IMR-90 (cell line): ENCODE data around the gene TSPAN8. TPM values are rescaled to one million over a fixed set of nuclear protein-coding genes. Genes with fewer than 3 reads are reported as not detected.

Experiments used
- ATAC-seq: fragments of 200-7000 bp; cut with Tn5 transposase; 2 replicates; pipeline ENCODE4 v1.9.1; 2020; ENCODE audit warnings: low read depth, mild to moderate bottlenecking, moderate library complexity
- BruUV-seq: library from RNA; stranded (reverse); fragments of 400-500 nt; replicated peaks from 2 replicates; lab custom pipeline; 2021; lab: Mats Ljungman, UMichigan
- CTCF ChIA-PET: fragments of 300-600 bp; formaldehyde crosslinking; extraction: SDS; loops from one replicate; lab custom pipeline; 2021; ENCODE audit warnings: antibody characterized with exemption; lab: Yijun Ruan, JAX
- POLR2A ChIA-PET: fragments of 300-600 bp; sonication (Branson Sonifier 250); formaldehyde crosslinking; loops from one replicate; lab custom pipeline; 2022; ENCODE audit warnings: antibody characterized with exemption; ENCODE audit not compliant: unreplicated experiment; lab: Charles Lee
- DNase-seq: peaks from one replicate; pipeline ENCODE4 v3.0.0; 2013
- H2AFZ ChIP-seq: replicated peaks from 2 replicates; pipeline ENCODE3; 2013; ENCODE audit warnings: low read length, mild to moderate bottlenecking; ENCODE audit not compliant: poor library complexity
- H2AK5ac ChIP-seq: 2 replicates; pipeline ENCODE4 v1.6.1; 2013; ENCODE audit warnings: low read depth, low read length, inconsistent platforms
- H2AK9ac ChIP-seq: replicated peaks from 2 replicates; pipeline ENCODE3; 2013; ENCODE audit warnings: mild to moderate bottlenecking, low read depth, low read length, moderate library complexity; ENCODE audit not compliant: poor library complexity
- H2BK120ac ChIP-seq: 2 replicates; pipeline ENCODE4 v1.6.1; 2013; ENCODE audit warnings: low read depth, low read length, inconsistent platforms
- H2BK15ac ChIP-seq: 3 replicates; pipeline ENCODE4 v1.6.1; 2013; ENCODE audit warnings: low read depth, low read length, inconsistent platforms
- H2BK20ac ChIP-seq: 2 replicates; pipeline ENCODE4 v1.6.1; 2013; ENCODE audit warnings: low read depth, mild to moderate bottlenecking, inconsistent platforms, low read length, moderate library complexity
- H2BK5ac ChIP-seq: 2 replicates; pipeline ENCODE4 v1.6.1; 2013; ENCODE audit warnings: mild to moderate bottlenecking, low read depth, low read length, inconsistent platforms; ENCODE audit not compliant: poor library complexity, severe bottlenecking
- H3K14ac ChIP-seq: replicated peaks from 2 replicates; pipeline ENCODE4 v1.6.1; 2013; ENCODE audit warnings: low read depth, low read length, inconsistent platforms
- H3K18ac ChIP-seq: 2 replicates; pipeline ENCODE4 v1.6.1; 2013; ENCODE audit warnings: low read depth, low read length, control low read depth
- H3K23ac ChIP-seq: 2 replicates; pipeline ENCODE4 v1.6.1; 2013; ENCODE audit warnings: low read depth, low read length, inconsistent platforms
- H3K27ac ChIP-seq: 2 replicates; pipeline ENCODE4 v1.5.1; 2013; ENCODE audit warnings: mild to moderate bottlenecking, control low read depth, low read length; ENCODE audit not compliant: insufficient read depth
- H3K27me3 ChIP-seq: 2 replicates; pipeline ENCODE4 v1.6.1; 2013; ENCODE audit warnings: low read length; ENCODE audit not compliant: control insufficient read depth, insufficient read depth
- H3K36me3 ChIP-seq: 2 replicates; pipeline ENCODE4 v1.6.1; 2013; ENCODE audit warnings: low read length, mixed read lengths; ENCODE audit not compliant: control insufficient read depth, insufficient read depth
- H3K4ac ChIP-seq: 2 replicates; pipeline ENCODE4 v1.6.1; 2013; ENCODE audit warnings: low read depth, low read length, inconsistent platforms
- H3K4me1 ChIP-seq: 2 replicates; pipeline ENCODE4 v1.6.1; 2013; ENCODE audit warnings: low read length, mixed read lengths; ENCODE audit not compliant: control insufficient read depth, insufficient read depth
- H3K4me2 ChIP-seq: 2 replicates; pipeline ENCODE4 v1.6.1; 2013; ENCODE audit warnings: low read depth, mild to moderate bottlenecking, control low read depth, low read length, moderate library complexity
- H3K4me3 ChIP-seq: 2 replicates; pipeline ENCODE4 v1.5.1; 2013; ENCODE audit warnings: low read depth, mild to moderate bottlenecking, control low read depth, low read length, moderate library complexity; ENCODE audit not compliant: insufficient read depth
- H3K56ac ChIP-seq: 2 replicates; pipeline ENCODE4 v1.6.1; 2013; ENCODE audit warnings: low read length, inconsistent platforms; ENCODE audit not compliant: insufficient read depth; ENCODE audit errors: extremely low read depth
- H3K79me1 ChIP-seq, 2 experiments: 2 replicates each; pipeline ENCODE4 v1.6.1; 2013; ENCODE audit warnings: low read length in 2 of 2, inconsistent platforms in 1 of 2, low read depth in 1 of 2
- H3K9ac ChIP-seq: 2 replicates; pipeline ENCODE4 v1.6.1; 2013; ENCODE audit warnings: low read depth, low read length, control low read depth
- H3K9me1 ChIP-seq: 2 replicates; pipeline ENCODE4 v1.6.1; 2013; ENCODE audit warnings: low read length, inconsistent platforms; ENCODE audit not compliant: insufficient read depth
- H3K9me3 ChIP-seq: 2 replicates; pipeline ENCODE4 v1.6.1; 2013; ENCODE audit warnings: low read length; ENCODE audit not compliant: control insufficient read depth, insufficient read depth
- H4K20me1 ChIP-seq: 2 replicates; pipeline ENCODE4 v1.6.1; 2013; ENCODE audit warnings: low read length, inconsistent platforms; ENCODE audit not compliant: insufficient read depth
- H4K5ac ChIP-seq: 2 replicates; pipeline ENCODE4 v1.6.1; 2013; ENCODE audit warnings: mild to moderate bottlenecking, low read depth, low read length, control low read depth
- H4K8ac ChIP-seq, 2 experiments: 2 replicates each; pipeline ENCODE4 v1.6.1; 2013; ENCODE audit warnings: low read depth in 2 of 2, low read length in 2 of 2, control low read depth in 1 of 2, inconsistent platforms in 1 of 2
- H4K91ac ChIP-seq: 2 replicates; pipeline ENCODE4 v1.6.1; 2013; ENCODE audit warnings: low read depth, low read length, inconsistent platforms; ENCODE audit not compliant: insufficient read depth
- FOS ChIP-seq: fragments of 150-350 bp; IDR thresholded peaks from 2 replicates; pipeline ENCODE4 v1.6.1; 2016; ENCODE audit warnings: low read depth, low read length
- POLR2A ChIP-seq: IDR thresholded peaks from 2 replicates; pipeline ENCODE4 v1.6.1; 2012; ENCODE audit warnings: mild to moderate bottlenecking, low read depth, low read length
- USF2 ChIP-seq: fragments of 150-350 bp; IDR thresholded peaks from 2 replicates; pipeline ENCODE4 v1.6.1; 2017; ENCODE audit warnings: mild to moderate bottlenecking, antibody characterized with exemption, low read length, low read depth
- WGBS, 2 experiments: methylation state at CpG; one replicate each; pipeline versions ENCODE4 v1.1.5 to v1.1.7; 2013; ENCODE audit warnings: missing lambda C conversion rate in 2 of 2; ENCODE audit not compliant: insufficient read length in 1 of 2; ENCODE audit errors: extremely low coverage in 2 of 2; 5-methylcytosine and 5-hydroxymethylcytosine counted together
- dilution Hi-C: fragments of 300-500 bp; cut with HindIII; formaldehyde crosslinking; loops from one replicate; pipeline ENCODE4 v1.14.3; 2018; ENCODE audit warnings: low sequenced_read_pairs; ENCODE audit not compliant: unreplicated experiment
- in situ Hi-C: fragments of 300-500 bp; cut with MboI; formaldehyde crosslinking; loops from 3 replicates; pipeline ENCODE4 v1.14.3; 2019; ENCODE audit warnings: low sequenced_read_pairs, inconsistent platforms, mixed read lengths
- intact Hi-C: fragments of 100-400 bp; cut with micrococcal nuclease; formaldehyde crosslinking; loops from 2 replicates; pipeline ENCODE4 v1.10.0; 2022
- polyA plus RNA-seq, 3 experiments: library from polyadenylated mRNA; depleted of rRNA; stranded (reverse); fragments of >200 nt; gene quantifications; 2 replicates each; pipeline ENCODE4 v1.2.3, GENCODE V29; 2012; ENCODE audit warnings: low replicate concordance in 1 of 3
- total RNA-seq: library from RNA; depleted of rRNA; stranded (reverse); fragments of >200 nt; gene quantifications from 2 replicates; pipeline ENCODE4 v1.2.3, GENCODE V29; 2012; rRNA removed

The TSPAN8 gene
- total and polyA plus RNA-seq, 2 of the 4 experiments (the other 2 are of a cell fraction): not detected

DNA sequence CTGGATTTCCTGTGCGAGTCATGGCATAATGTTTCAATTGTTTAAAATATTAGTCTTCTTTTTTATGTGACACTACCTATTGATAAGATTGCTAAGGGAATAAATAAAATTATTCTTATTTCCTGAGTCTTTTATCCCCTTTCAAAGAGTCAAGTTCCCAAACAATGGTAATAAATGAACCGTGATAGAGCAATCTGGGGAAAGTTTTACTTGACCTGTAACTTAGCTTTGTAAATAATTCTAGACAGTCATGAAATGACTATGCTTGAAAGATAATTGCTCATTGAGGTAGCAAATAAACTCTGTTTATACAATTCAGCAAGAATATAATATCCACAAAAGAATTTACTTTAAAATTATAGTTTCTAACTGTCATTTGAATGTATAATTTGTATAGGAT, 82.1 kb downstream of the TSPAN8 start:
- Histone ChIP-seq H2BK20ac (no peak overlapping the region), H3K79me1 (no peaks in the 10 kb centered on the region), H2AFZ (no peak overlapping the region), H3K4ac (no peak overlapping the region), H4K91ac (no peak overlapping the region), H2BK5ac (no peak overlapping the region), H3K4me3 (no peak overlapping the region), H4K20me1 (no peaks in the 10 kb centered on the region), H2AK9ac (no peak overlapping the region), H3K27ac (no peak overlapping the region), H4K5ac (no peak overlapping the region), H4K8ac (no peak overlapping the region), H3K23ac (no peak overlapping the region), H3K36me3 (no peaks in the 10 kb centered on the region), H3K56ac (no peak overlapping the region), H2BK15ac (no peak overlapping the region), H2AK5ac (no peak overlapping the region), H3K9me1 (no peaks in the 10 kb centered on the region), H3K4me1 (no peaks in the 10 kb centered on the region), H2BK120ac (no peak overlapping the region), H3K18ac (no peak overlapping the region), H3K9me3 (peaks cover 2% of the 10 kb centered on the region; the same call in 1 of the 2 replicates), H3K9ac (no peak overlapping the region), H3K4me2 (no peak overlapping the region), H3K14ac (no peak overlapping the region), H3K27me3 (no peaks in the 10 kb centered on the region)
- ATAC-seq (no peak), DNase-seq (no peak)
- no TSS peak for BruUV-seq
- dilution Hi-C loops (no loop called here), intact Hi-C loops (no loop called here), in situ Hi-C loops (no loop called here)
- ChIA-PET CTCF (no interaction called here), POLR2A (no interaction called here)
- no peak for TF ChIP-seq POLR2A
- no peak for TF ChIP-seq FOS
- TF ChIP-seq USF2: no peak
- no CpG with 5 or more reads among the region's 2 CpGs for WGBS, 2 experiments

Other genes with a start within 250 kb of the TSPAN8 start
- 0.18 and 0.28 TPM in 2 replicates for gene PTPRR, start 237.3 kb downstream of the TSPAN8 start, total RNA-seq
- gene PTPRR, start 237.3 kb downstream of the TSPAN8 start, polyA plus RNA-seq (2012; rRNA removed): 0.21 and 0.26 TPM in 2 replicates